Small intestine (tissue), 7 donors: Measurements from ENCODE around the gene RNU7-1. TPM values are rescaled to one million over a fixed set of nuclear protein-coding genes. Genes with fewer than 3 reads are reported as not detected.

ENCODE experiments used
- DNase-seq, 2 donors: peaks; one replicate each; pipeline versions ENCODE4 v3.0.0 to v3.0.0-alpha.2; 2013
- FAIRE-seq: peaks from 2 replicates; lab custom pipeline; 2012; peaks lifted over from hg19 to GRCh38; lab: Jason Lieb, UNC
- H3K27ac ChIP-seq, 3 donors: one replicate each; pipeline ENCODE4 v1.5.1; 2013; ENCODE audit warnings: low read length in 2 of 3, mild to moderate bottlenecking in 2 of 3, control low read depth in 1 of 3, inconsistent platforms in 1 of 3, low read depth in 1 of 3, moderate library complexity in 1 of 3
- H3K27me3 ChIP-seq, 3 donors: one replicate each; pipeline ENCODE4 v1.6.1; 2013; ENCODE audit warnings: low read length in 3 of 3, inconsistent platforms in 1 of 3; ENCODE audit not compliant: control insufficient read depth in 3 of 3, insufficient read depth in 3 of 3
- H3K36me3 ChIP-seq, 3 donors: one replicate each; pipeline ENCODE4 v1.6.1; 2013; ENCODE audit warnings: low read length in 3 of 3, inconsistent platforms in 1 of 3, low read depth in 1 of 3, mild to moderate bottlenecking in 1 of 3, moderate library complexity in 1 of 3; ENCODE audit not compliant: control insufficient read depth in 3 of 3, insufficient read depth in 2 of 3
- H3K4me1 ChIP-seq, 3 donors: one replicate each; pipeline ENCODE4 v1.6.1; 2013; ENCODE audit warnings: low read length in 2 of 3, inconsistent platforms in 1 of 3, low read depth in 1 of 3, mild to moderate bottlenecking in 1 of 3, moderate library complexity in 1 of 3; ENCODE audit not compliant: control insufficient read depth in 3 of 3, insufficient read depth in 2 of 3
- H3K4me3 ChIP-seq, 3 donors: one replicate each; pipeline ENCODE4 v1.5.1; 2013; ENCODE audit warnings: low read length in 3 of 3, control low read depth in 1 of 3, inconsistent platforms in 1 of 3, low read depth in 1 of 3, mild to moderate bottlenecking in 1 of 3, moderate library complexity in 1 of 3
- H3K9me3 ChIP-seq, 2 donors: one replicate each; pipeline ENCODE4 v1.6.1; 2013; ENCODE audit warnings: low read depth in 1 of 2, low read length in 1 of 2; ENCODE audit not compliant: control insufficient read depth in 2 of 2, insufficient read depth in 1 of 2
- WGBS, 3 donors: extraction: QIAGEN DNeasy Blood & Tissue Kit; methylation state at CpG; one replicate each; pipeline ENCODE4 v1.1.7; 2013; 5-methylcytosine and 5-hydroxymethylcytosine counted together
- polyA plus RNA-seq, 4 donors: library from polyadenylated mRNA; stranded (reverse) in 3 of 4; unstranded in 1 of 4; fragments of 200-250 nt in 3 of 4; fragments of 120-200 nt in 1 of 4; gene quantifications; one replicate each; pipeline versions ENCODE4 v1.2.1 to v1.2.3, GENCODE V29; 2013
- donor health status: healthy with polysubstance abuse.
- donor health status: control.
- donor health status: control.
- donor health status: Bipolar disorder and iron deficiency.
- donor health status: healthy.

Gene RNU7-1
- polyA plus RNA-seq, 4 donors, result not detected

GRCh38 chr12:6978611-6979011 is 35.0 kb downstream of the RNU7-1 start:
- H3K36me3 ChIP-seq, result peaks cover 29 to 79% (median 43%) of the 10 kb centered on the region in 3 donors

GRCh38 chr12:6979021-6979420 is 35.4 kb downstream of the RNU7-1 start:
- FAIRE-seq, result no peak
- Histone ChIP-seq H3K4me1 (peaks cover 0 to 48% (median 14%) of the 10 kb centered on the region in 3 donors), H3K4me3 (no peak overlapping the region), H3K27me3 (no peaks in the 10 kb centered on the region), H3K27ac (peak overlapping the region in 2 of 3 donors; percentile 24 to 28), H3K9me3 (no peaks in the 10 kb centered on the region), H3K36me3 (peaks cover 29 to 77% (median 43%) of the 10 kb centered on the region in 3 donors)
- 9 to 57% (median 52%) methylated on average over 6 of the region's 6 CpGs for WGBS, 3 donors
- no peak for DNase-seq

More at GRCh38 chr12:6978611-6979011, 35.0 kb downstream of the RNU7-1 start:
- FAIRE-seq (no peak), DNase-seq (no peak)
- Histone ChIP-seq H3K9me3 (no peaks in the 10 kb centered on the region), H3K4me1 (peaks cover 0 to 46% (median 14%) of the 10 kb centered on the region in 3 donors), H3K4me3 (no peak overlapping the region), H3K27me3 (no peaks in the 10 kb centered on the region), H3K27ac (no peak overlapping the region)
- WGBS, 3 donors, result 67 to 78% (median 72%) methylated on average over 3 of the region's 3 CpGs

GRCh38 chr12:6979453-6979852 is 35.8 kb downstream of the RNU7-1 start:
- H3K9me3 ChIP-seq, result no peaks in the 10 kb centered on the region
- no peak overlapping the region for H3K4me3 ChIP-seq
- H3K36me3 ChIP-seq, result peaks cover 25 to 76% (median 43%) of the 10 kb centered on the region in 3 donors
- H3K4me1 ChIP-seq, result peaks cover 0 to 52% (median 14%) of the 10 kb centered on the region in 3 donors
- FAIRE-seq, result no peak
- no peaks in the 10 kb centered on the region for H3K27me3 ChIP-seq
- DNase-seq, result peak in 1 of 2 donors; percentile 58
- peak overlapping the region; percentile 24 to 77 (median 28) for H3K27ac ChIP-seq
- whole genome bisulfite sequencing, 3 donors, result 24 to 68% (median 44%) methylated on average over 3 of the region's 3 CpGs

- Histone ChIP-seq H3K27ac (peak overlapping the region; percentile 36 to 77 (median 51)), H3K36me3 (peaks cover 21 to 75% (median 42%) of the 10 kb centered on the region in 3 donors), H3K4me1 (peaks cover 0 to 55% (median 14%) of the 10 kb centered on the region in 3 donors), H3K4me3 (no peak overlapping the region), H3K27me3 (no peaks in the 10 kb centered on the region), H3K9me3 (no peaks in the 10 kb centered on the region)
- FAIRE-seq (no peak), DNase-seq (no peak)
- 94 to 96% (median 95%) methylated on average over 4 of the region's 4 CpGs for WGBS, 3 donors
Measured at GRCh38 chr12:6980075-6980474, 36.5 kb downstream of the RNU7-1 start.

GRCh38 chr12:6980740-6981139 is 37.1 kb downstream of the RNU7-1 start:
- Histone ChIP-seq H3K4me1 (peaks cover 0 to 55% (median 14%) of the 10 kb centered on the region in 3 donors), H3K9me3 (no peaks in the 10 kb centered on the region), H3K36me3 (peaks cover 15 to 71% (median 37%) of the 10 kb centered on the region in 3 donors), H3K27me3 (no peaks in the 10 kb centered on the region), H3K4me3 (no peak overlapping the region), H3K27ac (peak overlapping the region; percentile 30 to 77 (median 43))
- FAIRE-seq (no peak), DNase-seq (peak in 1 of 2 donors; percentile 56)

- Histone ChIP-seq H3K27ac (peak overlapping the region; percentile 54 to 77 (median 55)), H3K9me3 (no peaks in the 10 kb centered on the region), H3K4me1 (peaks cover 0 to 55% (median 14%) of the 10 kb centered on the region in 3 donors), H3K27me3 (no peaks in the 10 kb centered on the region), H3K4me3 (no peak overlapping the region), H3K36me3 (peaks cover 11 to 69% (median 31%) of the 10 kb centered on the region in 3 donors)
- 18 to 73% (median 40%) methylated on average over 10 of the region's 10 CpGs for WGBS, 3 donors
- FAIRE-seq (no peak), DNase-seq (peak; percentile 88 to 95)
Measured at GRCh38 chr12:6981152-6982052, 37.8 kb downstream of the RNU7-1 start.

- DNase-seq (no peak), FAIRE-seq (no peak)
- WGBS, 3 donors, result 90 to 93% (median 91%) methylated on average over 7 of the region's 7 CpGs
- Histone ChIP-seq H3K27me3 (no peaks in the 10 kb centered on the region), H3K27ac (peak overlapping the region in 2 of 3 donors; percentile 54 to 77), H3K9me3 (no peaks in the 10 kb centered on the region), H3K4me1 (peaks cover 0 to 55% (median 14%) of the 10 kb centered on the region in 3 donors), H3K36me3 (peaks cover 8 to 59% (median 25%) of the 10 kb centered on the region in 3 donors), H3K4me3 (no peak overlapping the region)
Measured at GRCh38 chr12:6982532-6982931, 38.9 kb downstream of the RNU7-1 start.

- DNase-seq (peak in 1 of 2 donors; percentile 43), FAIRE-seq (no peak)
- 25 to 78% (median 43%) methylated on average over 11 of the region's 11 CpGs for WGBS, 3 donors
- Histone ChIP-seq H3K27me3 (no peaks in the 10 kb centered on the region), H3K4me1 (peaks cover 0 to 20% (median 2%) of the 10 kb centered on the region in 3 donors), H3K4me3 (no peak overlapping the region), H3K36me3 (peaks cover 7 to 31% (median 7%) of the 10 kb centered on the region in 3 donors), H3K27ac (peak overlapping the region; percentile 23 to 46 (median 45)), H3K9me3 (no peaks in the 10 kb centered on the region)
Measured at GRCh38 chr12:6987956-6988553, 44.4 kb downstream of the RNU7-1 start.
